ENCODE data around the gene KCTD13.

- TF ChIP-seq EP300 (IDR thresholded peaks at IDR 0.05) (no peak), CTCF (IDR thresholded peaks at IDR 0.05) (no peak), POLR2AphosphoS5 (IDR thresholded peaks at IDR 0.05) (no peak)
These were observed 29.2 kb downstream of the KCTD13 start for GRCh38 chr16:29896841-29897240.
